ENCODE data around the gene ECHS1. TPM values are rescaled to one million over a fixed set of nuclear protein-coding genes. Genes with fewer than 3 reads are reported as not detected.

The ECHS1 gene
- total RNA-seq, 1 donor from 2014 or later, result 224 TPM

DNA sequence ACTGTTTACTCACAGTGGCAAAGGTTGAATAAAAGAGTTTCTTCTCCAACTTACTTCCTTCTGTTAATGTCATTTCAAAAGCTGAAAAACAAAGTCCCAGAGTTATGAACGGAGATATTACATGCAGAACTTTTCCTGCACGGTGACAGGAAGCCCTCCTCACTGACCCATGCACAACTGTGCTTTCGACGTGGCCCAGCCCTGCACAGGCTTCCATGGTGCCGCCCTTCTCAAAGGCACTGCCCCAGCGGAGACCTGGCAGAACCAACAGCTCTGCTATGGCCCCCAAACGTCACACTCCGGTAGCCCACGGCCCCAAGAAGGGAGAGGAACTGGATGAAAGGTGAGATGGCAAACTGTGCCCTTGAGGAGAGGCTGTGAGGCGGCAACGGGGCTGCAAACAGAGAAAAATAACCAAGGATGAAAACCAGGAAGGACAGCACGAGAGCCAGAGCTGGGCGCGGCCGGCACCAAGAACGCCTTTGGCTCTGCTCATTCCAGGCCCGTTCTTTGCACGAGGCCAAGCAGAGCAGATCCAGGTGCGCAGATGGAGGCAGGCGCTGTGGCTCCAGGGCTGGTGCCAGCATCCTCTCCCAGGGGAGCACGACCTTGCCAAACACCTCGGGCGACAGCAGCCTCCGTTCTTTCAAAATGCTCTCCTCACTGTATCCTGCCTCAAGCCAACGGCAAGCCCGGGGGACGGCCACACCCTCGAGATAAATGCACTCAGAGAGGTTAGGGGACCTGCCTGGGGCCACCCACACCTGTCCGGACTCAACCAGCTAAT, 8.3 kb downstream of the ECHS1 start:
- ATAC-seq, result no peak
- intact Hi-C loops (cut with DNase I), result no loop called here

GRCh38 chr10:133362846-133363245, 10.3 kb downstream of the ECHS1 start:
- peak; percentile 23 for DNase-seq (ENCODE audit: missing footprints)
- intact Hi-C loops (cut with DNase I), result no loop called here
- ATAC-seq, result no peak

More for the DNA sequence above, 8.3 kb downstream of the ECHS1 start:
- DNase-seq (ENCODE audit: missing footprints), result peak; percentile 39

DNA sequence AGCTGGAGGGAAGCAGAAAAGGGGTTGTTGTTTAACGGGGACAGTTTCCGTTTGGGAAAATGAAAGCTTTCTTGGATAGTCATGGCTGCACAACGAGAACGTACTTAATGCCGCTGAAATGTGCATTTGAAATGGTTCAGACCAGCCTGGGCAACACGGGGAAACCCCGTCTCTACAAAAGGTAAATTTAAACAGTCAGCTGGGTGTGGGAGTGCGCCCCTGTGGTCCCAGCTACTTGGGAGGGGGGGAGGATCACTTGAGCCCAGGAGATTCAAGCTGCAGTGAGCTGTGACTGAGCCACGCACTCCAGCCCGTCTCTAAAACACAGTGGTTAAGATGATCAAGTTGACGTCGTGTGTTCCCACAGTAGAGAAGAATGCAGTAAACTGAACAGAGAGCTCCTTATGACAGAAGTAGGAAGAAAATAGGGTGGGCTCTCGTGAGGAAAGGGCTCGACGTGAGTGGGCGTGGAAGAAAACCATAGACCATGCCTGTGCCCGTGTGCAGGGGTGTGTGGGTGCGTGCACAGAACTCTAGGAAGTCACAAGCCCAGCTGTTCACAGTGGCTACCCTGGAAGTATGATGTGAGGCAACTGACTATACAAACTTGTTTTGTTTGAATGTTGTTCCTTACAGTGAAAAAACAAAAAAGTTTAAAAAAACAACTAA, 11.2 kb downstream of the ECHS1 start:
- no peak for DNase-seq (ENCODE audit: missing footprints)
- ATAC-seq, result no peak
- intact Hi-C loops (cut with DNase I), result no loop called here

- DNase-seq (ENCODE audit: missing footprints) (no peak), ATAC-seq (no peak)
- intact Hi-C loops (cut with DNase I), result no loop called here
Observed at GRCh38 chr10:133361227-133361626, 11.9 kb downstream of the ECHS1 start.

- ATAC-seq (no peak), DNase-seq (ENCODE audit: missing footprints) (no peak)
- intact Hi-C loops (cut with DNase I), result no loop called here
Observed at GRCh38 chr10:133359972-133360610, 13.1 kb downstream of the ECHS1 start.

DNA sequence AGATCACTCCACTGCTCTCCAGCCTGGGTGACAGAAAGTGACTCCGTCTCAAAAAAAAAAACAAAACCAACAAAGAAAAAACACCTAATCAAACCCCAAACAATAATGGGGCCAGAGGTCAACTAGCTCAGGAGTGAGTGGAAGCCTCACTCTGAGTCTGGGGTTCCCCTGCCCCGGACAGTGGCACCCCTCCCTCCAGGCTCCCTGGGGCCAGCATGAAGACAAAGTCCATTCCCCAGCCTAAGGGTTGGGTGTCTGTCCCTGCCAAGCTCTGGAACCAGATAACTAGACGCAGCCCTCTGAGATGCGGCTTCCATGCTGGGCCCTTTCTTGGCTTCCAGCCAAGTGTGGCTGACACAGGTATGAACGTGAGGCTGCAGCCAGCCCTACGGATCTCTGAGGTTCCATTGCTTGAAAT, 13.6 kb downstream of the ECHS1 start:
- DNase-seq (ENCODE audit: missing footprints), result no peak
- intact Hi-C loops (cut with DNase I), result no loop called here
- ATAC-seq, result no peak

DNA sequence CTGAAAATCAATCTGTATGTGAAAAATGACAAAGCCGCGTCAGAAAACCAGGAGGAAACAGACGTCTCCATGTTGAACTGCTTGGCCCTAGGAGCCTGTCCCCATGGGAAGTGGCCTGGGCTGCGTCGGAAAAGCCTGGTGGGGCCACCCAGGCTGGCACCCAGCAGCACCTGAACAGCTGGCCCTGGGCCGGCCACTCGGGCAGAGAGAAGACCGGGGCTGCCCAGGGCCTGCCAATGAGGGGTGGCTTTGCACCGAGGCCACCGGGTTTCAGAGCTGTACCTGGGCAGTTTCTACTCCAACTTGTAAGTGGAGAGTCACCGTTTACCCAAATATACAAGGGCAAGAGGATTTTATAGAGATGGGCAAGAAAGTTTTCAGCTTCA, 14.2 kb downstream of the ECHS1 start:
- intact Hi-C loops (cut with DNase I), result no loop called here
- ATAC-seq, result no peak
- no peak for DNase-seq (ENCODE audit: missing footprints)

GRCh38 chr10:133358162-133358924, 14.8 kb downstream of the ECHS1 start:
- DNase-seq (ENCODE audit: missing footprints) (peak; percentile 74), ATAC-seq (peak; percentile 41)
- intact Hi-C loops (cut with DNase I), result no loop called here

GRCh38 chr10:133357285-133358161, 15.6 kb downstream of the ECHS1 start, which contains the start of gene FUOM:
Gene FUOM, minus strand, starts transcription at chr10:133358019. Its CDS starts 12 bp downstream, at chr10:133358007.
- no peak for DNase-seq (ENCODE audit: missing footprints)

DNA sequence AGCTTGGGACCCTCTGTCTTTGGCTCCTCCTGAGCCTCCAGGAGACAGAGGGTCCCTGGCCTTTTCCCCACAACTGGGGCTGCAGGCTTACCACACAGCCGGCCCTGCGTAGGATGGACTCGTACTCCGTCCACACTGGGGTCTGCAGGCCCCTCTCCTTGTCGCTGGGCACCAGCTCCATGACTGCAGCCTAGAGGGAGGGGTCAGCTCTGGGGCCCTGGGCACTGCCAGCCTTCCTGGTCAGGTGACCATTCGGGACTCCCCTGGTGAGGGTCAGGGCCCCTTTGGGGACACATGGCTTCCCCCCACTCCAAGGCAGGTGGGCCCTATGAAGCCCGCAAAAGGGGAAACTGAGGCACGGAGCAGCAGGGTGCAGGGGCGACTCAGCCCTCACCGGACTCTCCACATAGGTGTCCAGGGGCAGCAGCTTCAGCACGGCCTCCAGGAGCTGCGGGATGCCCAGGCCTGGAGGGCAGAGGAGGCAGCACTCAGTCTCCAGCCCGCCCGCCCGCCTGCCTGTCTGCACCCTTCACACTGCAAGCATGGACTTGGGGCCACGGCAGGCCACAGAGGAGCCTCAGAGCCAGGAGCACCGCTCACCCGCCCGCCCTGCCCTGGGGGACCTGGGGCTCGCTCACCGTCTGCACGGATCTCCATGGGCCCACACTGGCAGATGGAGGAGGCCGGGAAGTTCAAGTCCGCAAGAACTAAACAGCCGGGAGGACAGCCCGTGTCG, 16.4 kb downstream of the ECHS1 start:
- intact Hi-C loops (cut with DNase I), result no loop called here
- ATAC-seq (no peak), DNase-seq (ENCODE audit: missing footprints) (peak; percentile 37)

More at GRCh38 chr10:133357285-133358161, 15.6 kb downstream of the ECHS1 start, which contains the start of gene FUOM:
- intact Hi-C loops (cut with DNase I), result no loop called here
- peak; percentile 79 for ATAC-seq

GRCh38 chr10:133355991-133356390, 17.2 kb downstream of the ECHS1 start:
- ATAC-seq (no peak), DNase-seq (ENCODE audit: missing footprints) (peak; percentile 49)
- intact Hi-C loops (cut with DNase I), result no loop called here

DNA sequence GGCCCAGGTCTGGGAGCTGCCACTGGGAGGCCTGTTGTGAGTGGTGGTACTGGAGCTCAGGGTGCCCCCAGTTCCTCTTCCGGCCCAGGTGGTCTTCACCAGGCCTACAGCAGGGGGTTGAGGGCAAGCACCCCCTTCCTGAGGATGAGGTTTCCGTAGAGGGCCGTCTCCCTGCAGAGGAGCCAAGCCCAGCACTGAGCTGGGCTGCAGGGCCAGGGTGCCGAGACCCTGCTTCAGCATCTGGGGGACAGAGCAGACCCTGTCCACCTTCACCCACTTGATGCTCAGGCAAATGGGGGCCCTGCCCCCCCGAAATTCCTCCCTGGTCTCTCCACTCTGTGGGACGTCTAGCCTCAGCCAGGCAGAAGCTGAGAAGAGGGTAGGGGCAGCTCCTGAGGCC, 17.9 kb downstream of the ECHS1 start:
- ATAC-seq (no peak), DNase-seq (ENCODE audit: missing footprints) (peak; percentile 40)
- intact Hi-C loops (cut with DNase I), result no loop called here

- DNase-seq (ENCODE audit: missing footprints) (peak; percentile 37), ATAC-seq (no peak)
- intact Hi-C loops (cut with DNase I), result no loop called here
Observed at GRCh38 chr10:133354672-133355240, 18.4 kb downstream of the ECHS1 start.

DNA sequence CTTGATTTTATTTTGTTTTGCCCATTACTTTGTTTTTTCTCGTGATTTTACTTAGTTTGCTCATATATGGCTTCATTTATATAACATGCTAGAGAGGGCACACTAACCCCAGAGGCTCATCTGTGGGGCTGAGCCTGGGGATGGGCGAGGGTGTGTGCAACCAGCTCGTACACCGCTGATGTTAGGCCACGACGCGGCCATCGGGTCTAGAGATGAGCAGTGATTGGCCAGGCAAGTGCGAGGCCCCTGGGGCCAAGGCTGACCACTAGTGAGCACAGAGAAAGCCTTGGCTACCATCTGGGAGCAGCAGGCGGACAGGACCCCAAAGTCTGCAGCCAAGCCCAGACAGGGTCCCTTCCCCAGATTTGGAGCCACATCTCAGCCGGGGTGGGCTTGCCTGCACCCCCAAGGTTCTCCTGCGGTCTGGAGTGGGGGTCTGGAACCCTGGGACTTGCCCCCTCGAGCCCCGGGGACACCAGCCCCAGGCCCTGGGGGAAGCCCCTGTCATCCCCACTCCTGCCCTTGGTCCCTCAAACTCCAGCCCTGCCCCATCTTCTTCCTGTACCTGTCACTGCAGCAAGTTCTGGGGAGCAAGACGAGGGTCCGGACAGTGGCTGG, 19.1 kb downstream of the ECHS1 start:
- no peak for ATAC-seq

DNA sequence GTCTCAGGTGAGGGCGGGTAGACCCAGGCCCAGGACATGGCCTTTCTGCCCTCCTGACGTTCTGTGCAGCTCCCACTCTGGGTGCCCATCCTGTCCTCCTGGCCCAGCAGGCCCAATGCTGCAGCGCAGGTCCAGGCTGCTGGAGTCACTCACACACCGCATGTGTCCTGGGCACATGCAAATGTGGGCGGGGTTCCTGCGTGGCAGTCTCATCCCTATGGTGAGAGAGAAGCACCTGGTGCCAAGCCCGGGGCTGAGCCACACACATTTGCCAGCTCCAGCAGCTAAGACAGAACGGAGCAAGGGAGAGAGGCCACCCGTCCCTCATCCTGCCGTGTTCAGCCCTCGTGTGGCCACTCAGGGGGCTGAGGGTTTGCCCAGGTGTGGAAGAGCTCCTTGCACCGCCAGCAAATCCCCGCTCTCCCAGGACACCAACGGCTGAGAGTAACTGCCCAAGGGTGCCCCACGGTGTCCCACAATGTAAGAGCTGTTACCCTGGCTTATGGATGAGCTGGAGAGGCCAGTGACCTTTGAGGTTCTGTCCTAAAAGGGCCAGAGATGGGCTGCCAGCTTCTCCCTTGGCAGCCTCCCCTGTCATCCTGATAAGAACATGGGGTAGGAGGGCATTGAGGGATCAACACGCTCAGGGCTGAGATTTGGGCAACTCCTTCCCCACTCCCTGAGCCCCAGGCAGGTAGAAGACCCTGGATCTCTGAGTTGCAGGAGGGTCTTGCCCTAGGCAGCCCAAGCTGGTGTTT, 19.8 kb downstream of the ECHS1 start:
- DNase-seq (ENCODE audit: missing footprints), result peak; percentile 50
- intact Hi-C loops (cut with DNase I), result no loop called here
- no peak for ATAC-seq

More for the DNA sequence above, 19.1 kb downstream of the ECHS1 start:
- DNase-seq (ENCODE audit: missing footprints), result peak; percentile 57
- intact Hi-C loops (cut with DNase I), result no loop called here

All from Right ventricle myocardium inferior (tissue), 1 donor.